Measurements from ENCODE around the gene CLSTN1. TPM values are rescaled to one million over a fixed set of nuclear protein-coding genes. Genes with fewer than 3 reads are reported as not detected.
A peak's percentile ranks its signal among the peaks of the same experiment; 100 is the strongest.

CLSTN1 gene
- total and polyA plus RNA-seq, 2 of the 13 experiments (the other 11 are each of a cell fraction or from before 2014, with no cell fraction given): 19.7 to 29.8 TPM

DNA sequence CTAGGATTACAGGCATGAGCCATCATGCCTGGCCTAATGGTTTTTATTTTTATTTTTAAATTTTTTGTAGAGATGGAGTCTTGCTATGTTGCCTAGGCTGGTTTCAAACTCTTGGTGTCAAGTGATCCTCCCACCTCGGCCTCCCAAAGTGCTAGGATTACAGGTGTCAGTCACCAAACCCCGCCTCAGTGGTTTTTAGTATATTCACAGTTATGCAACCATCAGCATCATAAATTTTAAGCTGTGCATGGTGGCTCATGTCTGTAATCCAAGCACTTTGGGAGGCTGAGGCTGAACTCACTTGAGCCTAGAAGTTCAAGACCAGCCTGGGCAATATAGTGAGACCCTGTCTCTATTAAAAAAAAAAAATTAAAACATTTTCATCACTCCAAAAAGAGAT is 143.7 kb downstream of the CLSTN1 start:
- H4K20me1 ChIP-seq (ENCODE audit: insufficient read depth, low read length): no peaks in the 10 kb centered on the region
- DNase-seq (ENCODE audit: low spot score) (no peak), ATAC-seq (no peak), FAIRE-seq (no peak)
- no peak overlapping the region for H3K27ac ChIP-seq (ENCODE audit: extremely low read length, insufficient read depth, low read length)
- POLR2A ChIA-PET: no interaction called here
- WGBS (ENCODE audit: low lambda C conversion rate): 85% methylated on average over 2 of the region's 2 CpGs
- H3K79me2 ChIP-seq (ENCODE audit: insufficient read depth, low read length): no peaks in the 10 kb centered on the region
- no peak overlapping the region for H3K4me3 ChIP-seq (replicated peaks in 1 of 3; ENCODE audit: insufficient read depth in 1 of 3, low read depth in 2 of 3, low read length in 3 of 3)
- no peak overlapping the region for H2AFZ ChIP-seq (ENCODE audit: low read length)
- H3K4me2 ChIP-seq (ENCODE audit: low read depth, low read length): no peak overlapping the region
- no peaks in the 10 kb centered on the region for H3K9me3 ChIP-seq (ENCODE audit: low read length)
- in situ Hi-C loops (cut with HindIII; ENCODE audit: extremely low pct_ligation_motif_present, low pct_unique_long_range_greater_than_20kb) (no loop called here), intact Hi-C loops (cut with micrococcal nuclease; ENCODE audit: unreplicated experiment) (no loop called here)
- TF ChIP-seq, protein P1, sequence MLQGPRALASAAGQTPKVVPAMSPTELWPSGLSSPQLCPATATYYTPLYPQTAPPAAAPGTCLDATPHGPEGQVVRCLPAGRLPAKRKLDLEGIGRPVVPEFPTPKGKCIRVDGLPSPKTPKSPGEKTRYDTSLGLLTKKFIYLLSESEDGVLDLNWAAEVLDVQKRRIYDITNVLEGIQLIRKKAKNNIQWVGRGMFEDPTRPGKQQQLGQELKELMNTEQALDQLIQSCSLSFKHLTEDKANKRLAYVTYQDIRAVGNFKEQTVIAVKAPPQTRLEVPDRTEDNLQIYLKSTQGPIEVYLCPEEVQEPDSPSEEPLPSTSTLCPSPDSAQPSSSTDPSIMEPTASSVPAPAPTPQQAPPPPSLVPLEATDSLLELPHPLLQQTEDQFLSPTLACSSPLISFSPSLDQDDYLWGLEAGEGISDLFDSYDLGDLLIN (CRISPR knock-in tag; IDR thresholded peaks at IDR 0.05; ENCODE audit: borderline replicate concordance): no peak
- TF ChIP-seq ZNF766 (CRISPR knock-in tag; IDR thresholded peaks at IDR 0.05; ENCODE audit: borderline replicate concordance) (no peak), ATF1 (CRISPR knock-in tag; IDR thresholded peaks at IDR 0.05) (no peak), ZNF496 (CRISPR knock-in tag; IDR thresholded peaks at IDR 0.05; ENCODE audit: insufficient replicate concordance) (no peak), ZFAT (CRISPR knock-in tag; conservative IDR thresholded peaks at IDR 0.05) (no peak), DNMT3B (CRISPR knock-in tag; conservative IDR thresholded peaks at IDR 0.05) (no peak), KLF15 (CRISPR knock-in tag; IDR thresholded peaks at IDR 0.05; ENCODE audit: borderline replicate concordance) (no peak), MTA1 (CRISPR knock-in tag; IDR thresholded peaks at IDR 0.05; ENCODE audit: borderline replicate concordance) (no peak), MAFF (IDR thresholded peaks at IDR 0.05; ENCODE audit: low read depth, low read length) (no peak), ZNF430 (CRISPR knock-in tag; IDR thresholded peaks at IDR 0.05) (no peak), FOSL1 (CRISPR knock-in tag; IDR thresholded peaks at IDR 0.05; ENCODE audit: borderline replicate concordance) (no peak), NR2C2 (CRISPR knock-in tag; IDR thresholded peaks at IDR 0.05; ENCODE audit: borderline replicate concordance) (no peak)
- TF ChIP-seq, protein P2, sequence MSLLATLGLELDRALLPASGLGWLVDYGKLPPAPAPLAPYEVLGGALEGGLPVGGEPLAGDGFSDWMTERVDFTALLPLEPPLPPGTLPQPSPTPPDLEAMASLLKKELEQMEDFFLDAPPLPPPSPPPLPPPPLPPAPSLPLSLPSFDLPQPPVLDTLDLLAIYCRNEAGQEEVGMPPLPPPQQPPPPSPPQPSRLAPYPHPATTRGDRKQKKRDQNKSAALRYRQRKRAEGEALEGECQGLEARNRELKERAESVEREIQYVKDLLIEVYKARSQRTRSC (CRISPR knock-in tag; IDR thresholded peaks at IDR 0.05; ENCODE audit: low read depth): no peak
- TF ChIP-seq, protein P3, sequence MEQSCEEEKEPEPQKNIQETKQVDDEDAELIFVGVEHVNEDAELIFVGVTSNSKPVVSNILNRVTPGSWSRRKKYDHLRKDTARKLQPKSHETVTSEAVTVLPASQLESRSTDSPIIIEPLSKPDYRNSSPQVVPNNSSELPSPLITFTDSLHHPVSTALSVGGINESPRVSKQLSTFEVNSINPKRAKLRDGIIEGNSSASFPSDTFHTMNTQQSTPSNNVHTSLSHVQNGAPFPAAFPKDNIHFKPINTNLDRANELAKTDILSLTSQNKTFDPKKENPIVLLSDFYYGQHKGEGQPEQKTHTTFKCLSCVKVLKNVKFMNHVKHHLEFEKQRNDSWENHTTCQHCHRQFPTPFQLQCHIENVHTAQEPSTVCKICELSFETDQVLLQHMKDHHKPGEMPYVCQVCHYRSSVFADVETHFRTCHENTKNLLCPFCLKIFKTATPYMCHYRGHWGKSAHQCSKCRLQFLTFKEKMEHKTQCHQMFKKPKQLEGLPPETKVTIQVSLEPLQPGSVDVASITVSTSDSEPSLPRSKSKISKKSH (CRISPR knock-in tag; IDR thresholded peaks at IDR 0.05; ENCODE audit: borderline replicate concordance): no peak
- no peaks in the 10 kb centered on the region for H3K27me3 ChIP-seq (ENCODE audit: control insufficient read depth in 1 of 2, insufficient read depth in 2 of 2, low read length in 2 of 2)
- TSS peak; percentile 47 for BruUV-seq (replicated peaks)
- no peak overlapping the region for H3K9ac ChIP-seq (ENCODE audit: insufficient read depth, low read depth, low read length)
- H3K36me3 ChIP-seq (replicated peaks in 1 of 2; ENCODE audit: control insufficient read depth in 1 of 2, insufficient read depth in 2 of 2, low read length in 2 of 2): no peaks in the 10 kb centered on the region
- CTCF ChIA-PET (ENCODE audit: low intra/inter-chr PET ratio, low total read pairs): no interaction called here
- H3K4me1 ChIP-seq (ENCODE audit: insufficient read depth, low read length): peaks cover 12% of the 10 kb centered on the region; the same call in 1 of the 2 replicates

All from HepG2 (cell line).